SIG-M5 treated with dmso at 0.1 percent for 504 hours (cell line): Measurements from ENCODE around the gene GNAI2.
"Not testable (repeated sequence)": the region's sequence is repeated elsewhere in the genome, so short reads cannot be mapped to it uniquely, and the experiment has no call there.

Experiments used
- DNase-seq: peaks from one replicate; lab custom pipeline; 2025; ENCODE audit not compliant: unreplicated experiment; lab: John Stamatoyannopoulos, UW

The GNAI2 gene

DNA sequence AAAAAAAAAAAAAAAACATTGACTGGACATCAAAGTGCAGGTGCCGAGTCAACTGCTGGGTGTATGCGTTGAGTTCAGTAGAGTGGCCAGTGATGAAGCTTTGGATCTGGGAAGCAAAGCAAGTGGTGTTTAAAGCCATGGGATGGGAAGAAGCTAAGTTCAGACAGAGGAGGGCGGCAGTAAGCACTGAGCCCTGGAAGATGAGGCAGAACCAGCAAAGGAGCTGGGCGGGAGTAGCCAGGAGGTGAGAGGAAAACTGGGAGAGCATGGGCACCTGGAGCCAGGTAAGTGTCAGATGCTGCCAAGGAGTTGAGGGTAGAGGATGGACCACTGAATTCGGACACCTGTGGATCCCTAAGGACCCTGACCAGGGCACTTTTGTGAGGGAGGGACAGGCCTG, 11.4 kb upstream of the GNAI2 start:
- DNase-seq, result no peak

- DNase-seq, result peak; percentile 62
Observed at GRCh38 chr3:50226888-50227389, 9.1 kb upstream of the GNAI2 start.

DNA sequence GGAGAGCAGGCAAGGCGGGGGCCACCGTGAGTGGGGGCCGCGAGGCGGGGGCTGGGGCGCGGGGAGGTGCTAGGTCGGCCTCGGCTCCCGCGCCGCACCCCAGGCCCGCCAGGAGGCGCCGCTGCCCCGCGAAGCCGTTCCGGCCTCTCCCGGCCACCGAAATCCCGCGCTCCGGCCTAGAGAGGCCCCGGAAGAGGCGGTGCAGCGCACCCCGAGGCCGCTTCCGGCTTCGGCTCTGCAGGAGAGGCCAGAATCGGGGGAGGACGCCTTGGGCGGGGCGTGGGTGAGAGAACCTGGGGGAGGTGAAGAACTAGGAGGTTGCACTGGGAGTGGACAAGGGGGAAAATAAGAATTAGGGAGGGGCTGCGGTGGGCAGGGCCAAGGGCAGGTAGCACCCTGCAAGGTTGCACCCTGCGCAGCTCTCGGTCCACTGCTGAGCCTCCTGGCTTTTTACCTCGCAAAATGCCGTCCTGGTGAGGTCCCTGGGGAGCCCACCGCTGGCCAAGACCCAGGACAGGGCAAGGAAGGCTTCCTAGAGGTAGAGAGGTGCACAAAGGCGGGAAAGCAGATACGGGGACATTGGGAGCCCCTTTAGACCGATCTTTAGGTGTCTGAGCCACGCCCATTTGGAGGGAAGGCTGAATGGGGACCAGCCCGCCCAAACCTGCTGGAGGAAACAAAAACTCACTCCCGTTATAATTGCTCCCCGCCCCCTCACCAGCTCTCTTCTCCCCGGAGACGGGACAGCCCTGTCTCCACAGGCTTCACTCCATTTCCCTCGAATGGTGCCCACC, 8.4 kb upstream of the GNAI2 start:
- DNase-seq, result peak; percentile 91

DNA sequence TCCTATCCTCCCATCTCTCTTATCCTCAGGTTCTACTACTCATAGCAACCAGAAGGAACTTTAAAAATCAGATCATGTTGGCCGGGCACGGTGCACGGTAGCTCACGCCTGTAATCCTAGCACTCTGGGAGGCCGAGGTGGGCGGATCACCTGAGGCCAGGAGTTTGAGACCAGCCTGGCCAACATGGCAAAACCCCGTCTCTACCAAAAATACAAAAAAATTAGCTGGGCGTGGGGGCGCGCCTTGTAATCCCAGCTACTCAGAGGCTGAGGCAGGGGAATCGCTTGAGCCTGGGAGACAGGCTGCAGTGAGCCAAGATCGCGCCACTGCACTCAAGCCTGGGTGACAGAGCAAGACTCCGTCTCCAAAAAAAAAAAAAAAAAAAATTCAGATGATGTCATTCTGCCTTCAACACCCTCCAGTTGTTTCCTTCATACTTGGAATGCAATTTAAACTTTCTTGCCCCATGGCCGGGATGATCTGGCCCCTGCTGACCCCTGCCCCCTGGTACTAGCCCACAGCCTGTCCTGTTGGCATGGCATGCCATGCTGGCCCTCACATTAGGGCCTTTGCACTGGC, 7.7 kb upstream of the GNAI2 start:
- DNase-seq, result not testable (repeated sequence)

- no peak for DNase-seq
Observed at GRCh38 chr3:50229490-50229889, 6.5 kb upstream of the GNAI2 start.

GRCh38 chr3:50230104-50230793, 5.8 kb upstream of the GNAI2 start:
- peak; percentile 47 for DNase-seq

GRCh38 chr3:50230794-50231125, 5.2 kb upstream of the GNAI2 start:
- DNase-seq, result no peak

DNA sequence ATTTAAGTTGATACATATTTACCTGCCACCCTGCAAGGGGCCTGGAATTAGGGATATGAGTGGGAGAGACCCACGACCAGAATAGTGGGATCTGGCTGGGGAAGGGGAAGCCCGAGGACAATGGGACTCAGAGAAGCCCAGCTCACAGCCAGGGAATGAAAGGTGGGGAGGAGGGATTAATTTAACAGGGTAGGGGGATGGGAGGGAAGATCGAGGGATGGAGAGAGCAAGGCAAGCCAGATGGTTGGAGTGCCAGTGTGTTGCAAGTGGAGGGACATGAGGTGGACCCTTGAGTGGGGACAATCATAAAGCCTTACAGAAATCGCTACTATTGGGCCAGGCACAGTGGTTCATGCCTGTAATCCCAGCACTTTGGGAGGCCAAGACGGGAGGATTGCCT, 4.4 kb upstream of the GNAI2 start:
- DNase-seq, result no peak

GRCh38 chr3:50232303-50232702, 3.7 kb upstream of the GNAI2 start:
- no peak for DNase-seq

DNA sequence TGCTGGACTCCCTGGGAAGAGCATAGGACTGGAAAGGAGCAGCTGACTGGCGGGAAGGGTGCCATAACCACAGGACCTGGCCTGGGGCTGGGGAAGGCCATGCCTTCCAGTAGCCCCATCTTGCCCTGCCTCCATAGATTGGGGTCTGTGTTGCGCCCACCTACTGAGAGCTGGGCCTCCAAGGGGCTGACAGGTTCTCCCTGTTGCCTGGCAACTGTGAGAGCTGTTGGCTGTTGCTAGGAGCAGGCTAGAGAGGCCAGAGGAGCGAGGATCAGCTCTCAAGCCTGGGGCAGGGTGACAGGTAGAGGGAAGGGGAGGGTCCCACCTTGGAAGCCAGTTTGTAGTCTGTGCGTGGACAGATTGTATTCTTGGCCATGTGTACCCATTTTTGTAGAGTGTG, 2.8 kb upstream of the GNAI2 start:
- no peak for DNase-seq

DNA sequence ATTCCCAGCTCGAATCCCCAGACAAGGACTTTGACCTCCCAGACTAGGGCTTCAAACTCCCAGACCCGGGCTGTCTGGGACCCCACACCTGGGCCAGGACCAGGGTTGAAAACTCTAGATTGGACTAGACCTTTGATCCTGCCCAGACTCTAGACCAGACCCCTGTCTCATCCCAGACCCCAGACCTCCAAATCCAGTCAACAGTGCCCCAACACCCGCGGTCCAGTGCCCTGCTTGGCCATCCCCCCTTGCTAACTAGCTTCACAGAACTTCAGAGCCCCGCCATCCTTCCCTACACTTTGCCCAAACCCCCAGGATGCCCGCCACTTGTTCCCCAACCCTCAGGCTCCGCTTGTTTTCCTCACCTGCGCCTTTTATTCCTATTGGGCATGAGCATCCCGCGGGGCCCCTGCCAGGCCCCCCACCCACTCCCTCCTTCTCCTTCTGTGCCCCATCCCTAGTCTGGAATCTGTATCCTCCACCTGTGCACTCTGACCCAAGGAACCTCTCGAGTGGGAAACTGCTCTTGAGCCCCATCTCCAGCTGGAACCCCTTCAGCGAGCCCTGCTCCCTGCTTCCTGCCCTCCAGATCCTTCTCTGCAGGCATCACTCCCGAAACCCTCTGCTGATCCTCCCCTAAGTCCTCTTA, 604 bp downstream of the GNAI2 start:
- no peak for DNase-seq

DNA sequence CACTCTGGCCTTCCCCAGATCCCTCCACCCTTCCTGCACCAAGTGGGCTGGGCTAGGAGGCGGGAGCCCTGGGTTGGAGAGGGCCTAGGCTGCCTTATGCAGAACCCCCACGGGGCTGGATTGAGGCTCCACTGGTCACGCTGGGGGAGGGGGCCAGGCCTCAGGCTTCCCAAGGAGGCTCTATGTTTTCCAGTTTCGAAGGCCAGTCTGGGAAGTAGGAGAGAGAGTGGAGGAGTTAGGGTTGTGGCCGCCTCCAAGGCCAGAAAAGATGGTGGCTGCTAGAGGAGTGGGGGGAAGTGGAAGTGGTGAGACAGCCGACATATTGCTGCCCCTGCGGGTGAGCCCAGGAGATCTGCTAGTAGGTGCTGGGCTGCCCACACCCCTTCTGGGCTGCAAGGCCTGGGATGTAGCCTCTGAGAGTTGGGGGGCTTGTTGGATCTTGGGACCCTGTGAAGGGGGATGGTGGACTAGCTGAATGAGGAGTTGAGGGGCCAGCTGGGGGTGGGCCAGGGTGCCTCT, 1.2 kb downstream of the GNAI2 start:
- peak; percentile 48 for DNase-seq

- DNase-seq, result peak; percentile 83
Observed at GRCh38 chr3:50237754-50238548, 1.9 kb downstream of the GNAI2 start.

DNA sequence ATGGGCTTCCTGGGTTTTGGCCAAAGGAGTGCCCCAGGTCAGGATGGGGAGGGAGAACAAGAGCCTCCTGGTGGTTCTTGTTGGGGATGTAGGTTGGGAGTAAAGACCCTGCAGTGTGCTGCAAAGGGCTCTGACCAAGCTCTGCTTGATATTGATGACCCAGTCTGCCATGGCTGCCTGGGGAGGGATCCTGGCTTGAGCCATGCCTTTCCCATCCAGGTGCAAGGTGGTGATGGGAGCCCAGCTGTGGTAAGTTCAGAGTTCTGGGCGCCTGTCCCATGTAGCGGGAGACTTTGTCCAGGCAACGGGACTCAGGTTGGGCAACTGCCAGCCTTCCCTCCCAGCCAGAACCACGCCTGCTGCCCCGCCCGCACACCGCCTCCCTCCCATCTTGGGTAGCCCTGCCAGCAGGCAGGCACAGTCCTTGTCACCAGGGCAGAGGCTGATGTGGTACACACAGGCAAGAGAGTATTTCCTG, 2.6 kb downstream of the GNAI2 start:
- DNase-seq, result peak; percentile 24

DNA sequence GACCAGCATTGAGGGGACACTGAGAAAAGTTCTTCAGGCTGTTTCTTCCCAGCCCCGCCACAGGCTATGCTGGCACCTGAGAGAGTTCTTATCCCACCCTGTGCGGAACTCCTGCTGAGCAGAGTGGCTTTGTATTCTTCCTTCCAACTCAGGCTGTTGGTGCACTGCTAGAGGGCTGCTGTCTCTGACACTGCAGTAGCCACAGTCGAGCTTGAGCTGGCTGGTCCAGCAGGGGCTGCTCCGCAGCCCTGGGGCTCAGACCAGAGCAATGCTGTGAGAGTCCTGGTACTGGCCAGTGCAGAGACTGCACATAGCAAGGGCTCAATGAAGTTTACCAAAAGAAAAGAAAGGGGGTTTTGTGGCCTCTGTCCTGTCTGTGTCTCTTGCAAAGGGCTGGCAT, 3.6 kb downstream of the GNAI2 start:
- DNase-seq, result no peak

- DNase-seq, result no peak
Observed at GRCh38 chr3:50241163-50241562, 5.2 kb downstream of the GNAI2 start.

DNA sequence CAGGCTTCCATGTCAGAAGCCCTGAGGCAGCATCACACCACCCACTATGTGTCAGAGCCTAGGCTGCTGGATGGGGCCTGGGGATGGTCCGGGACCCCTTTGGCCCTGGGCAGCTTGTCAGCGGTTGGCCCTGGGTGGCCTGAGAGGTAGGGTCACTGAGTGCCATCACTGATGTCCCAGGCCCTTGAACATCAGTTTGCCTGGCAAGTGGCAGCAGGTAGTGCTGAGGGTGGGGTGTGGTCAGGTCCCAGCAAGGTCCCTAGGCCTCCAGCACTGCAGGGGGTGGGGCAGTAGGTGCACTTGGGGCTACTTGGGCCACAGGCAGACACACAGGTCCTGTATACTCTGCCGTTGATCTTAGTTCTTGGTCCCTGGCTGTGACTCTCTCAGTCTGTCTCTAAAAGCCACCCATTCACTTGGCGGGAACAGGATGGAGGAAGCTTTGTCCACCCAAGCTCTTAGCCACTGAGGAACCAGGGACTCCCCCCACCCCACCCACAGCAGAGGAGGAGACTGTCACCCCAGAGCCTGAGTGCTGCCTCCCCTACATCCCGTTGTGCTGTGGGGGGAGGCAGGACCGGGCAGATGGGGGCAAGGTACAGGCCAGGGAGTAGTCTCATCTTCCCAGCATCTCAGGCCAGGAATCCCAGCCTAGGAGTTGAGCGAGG, 5.8 kb downstream of the GNAI2 start:
- no peak for DNase-seq

DNA sequence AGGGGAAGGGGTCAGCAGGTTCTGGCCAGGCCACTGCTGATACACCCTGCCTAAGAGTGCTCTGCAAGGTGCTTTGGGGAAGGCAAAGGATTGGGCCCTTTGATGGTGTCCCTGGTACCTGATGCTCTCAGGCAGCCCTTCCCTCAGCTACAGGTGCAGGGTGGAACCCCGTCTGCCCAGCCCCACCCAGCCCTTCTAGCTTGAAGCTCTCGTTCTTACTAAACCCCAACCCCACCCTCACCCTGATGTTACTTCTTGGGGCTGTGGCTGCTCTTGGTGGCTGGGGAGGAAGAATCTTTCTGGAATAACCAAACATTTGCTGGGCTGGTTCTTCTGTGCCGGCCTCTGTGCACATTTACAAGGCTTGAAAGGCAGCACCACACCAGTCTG, 6.4 kb downstream of the GNAI2 start:
- DNase-seq, result no peak

GRCh38 chr3:50242851-50243542, 7.0 kb downstream of the GNAI2 start:
- DNase-seq, result peak; percentile 94
